Stimulated activated CD8-positive, alpha-beta memory T cell treated with anti-CD3 and anti-CD28 coated beads, Interleukin-12 subunit alpha, Interleukin-12 subunit beta, amount 100 ng/mL, for 4 hours (primary cell): ENCODE data around the gene TP53I3.
A peak's percentile ranks its signal among the peaks of the same experiment; 100 is the strongest.
"Not testable (repeated sequence)": the region's sequence is repeated elsewhere in the genome, so short reads cannot be mapped to it uniquely, and the experiment has no call there.

Experiments
- DNase-seq: peaks from one replicate; pipeline ENCODE4 v3.0.0-alpha.2; 2020; ENCODE audit warnings: low read depth

Gene TP53I3, protein sequence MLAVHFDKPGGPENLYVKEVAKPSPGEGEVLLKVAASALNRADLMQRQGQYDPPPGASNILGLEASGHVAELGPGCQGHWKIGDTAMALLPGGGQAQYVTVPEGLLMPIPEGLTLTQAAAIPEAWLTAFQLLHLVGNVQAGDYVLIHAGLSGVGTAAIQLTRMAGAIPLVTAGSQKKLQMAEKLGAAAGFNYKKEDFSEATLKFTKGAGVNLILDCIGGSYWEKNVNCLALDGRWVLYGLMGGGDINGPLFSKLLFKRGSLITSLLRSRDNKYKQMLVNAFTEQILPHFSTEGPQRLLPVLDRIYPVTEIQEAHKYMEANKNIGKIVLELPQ

DNA sequence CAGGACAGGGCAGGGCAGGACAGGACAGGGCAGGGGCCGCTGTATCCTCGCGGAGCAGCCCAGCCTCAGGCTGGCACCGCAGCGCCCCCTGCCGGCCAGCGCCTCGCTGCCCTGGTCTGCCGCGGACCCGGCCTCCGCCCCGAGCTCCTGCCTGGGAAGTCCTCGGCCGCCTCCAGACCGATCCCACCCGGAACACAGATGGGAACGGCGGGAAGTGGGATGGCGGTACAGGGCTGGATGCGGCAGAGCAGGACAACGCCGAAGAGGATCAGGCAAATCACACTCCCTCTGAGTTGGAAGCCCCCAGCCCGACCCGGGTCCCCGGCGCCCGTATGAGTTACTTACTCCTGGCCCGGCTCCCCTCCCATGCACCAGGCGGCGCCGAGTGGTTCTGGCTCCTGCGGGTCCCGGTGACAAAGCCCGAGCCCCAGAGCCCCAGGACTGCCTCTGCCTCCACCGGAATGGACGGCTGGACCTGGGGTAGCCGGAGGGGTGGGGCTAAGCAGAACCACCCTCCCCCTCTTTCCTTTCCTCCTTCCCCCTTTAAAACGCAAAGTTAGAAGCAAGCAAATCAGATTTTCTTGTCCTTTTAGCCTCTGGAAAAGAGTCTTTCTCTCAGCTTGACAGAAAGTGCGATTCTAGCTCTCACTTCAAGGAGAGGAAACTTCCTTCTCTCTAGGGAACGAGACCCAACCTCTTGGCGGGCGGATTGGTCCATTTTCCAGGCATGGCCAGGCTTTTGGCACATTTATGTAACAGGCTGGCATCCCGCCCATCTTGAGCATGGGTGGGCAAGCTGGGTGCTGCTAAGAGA lies at the start of gene TP53I3:
TSS of gene TP53I3 (minus strand) at position 449 of the 814 bp plus-strand sequence. CDS start 508 bp downstream, outside the sequence.
- DNase-seq, result peak; percentile 71

DNA sequence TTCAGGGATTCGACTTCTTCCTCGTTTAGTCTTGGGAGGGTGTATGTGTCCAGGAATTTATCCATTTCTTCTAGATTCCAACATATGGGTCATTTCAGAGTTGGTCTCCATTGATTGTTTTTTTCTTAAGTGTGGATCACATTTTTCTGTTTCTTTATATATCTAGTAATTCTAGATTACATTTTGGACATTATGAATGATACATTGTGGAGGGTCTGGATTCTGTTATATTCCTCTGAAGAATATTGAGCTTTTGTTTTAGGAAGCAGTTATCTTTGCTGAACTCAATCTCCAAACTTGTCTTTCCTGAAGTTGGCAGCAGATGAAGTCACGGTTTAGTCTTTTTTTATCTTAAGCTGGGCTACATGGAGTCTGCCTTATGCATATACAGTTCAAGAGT lies 47.9 kb upstream of the TP53I3 start:
- no peak for DNase-seq

DNA sequence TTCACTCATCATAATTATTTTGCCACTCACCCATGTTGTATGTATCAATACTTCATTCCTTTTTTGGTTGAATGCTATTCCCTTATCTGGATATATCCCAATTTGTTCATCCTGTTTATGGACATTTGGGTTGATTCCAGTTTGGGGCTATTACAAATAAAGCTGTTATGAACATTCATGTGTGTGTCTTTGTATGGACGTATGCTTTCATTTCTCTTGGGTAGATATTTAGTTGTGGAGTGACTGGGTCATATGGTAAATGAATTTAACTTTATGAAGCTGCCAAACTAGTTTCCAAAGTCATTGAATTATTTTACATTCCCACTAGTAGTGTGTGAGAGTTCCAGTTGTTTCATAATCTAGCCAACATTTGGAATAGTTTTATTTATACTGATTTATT lies 41.3 kb upstream of the TP53I3 start:
- no peak for DNase-seq

DNA sequence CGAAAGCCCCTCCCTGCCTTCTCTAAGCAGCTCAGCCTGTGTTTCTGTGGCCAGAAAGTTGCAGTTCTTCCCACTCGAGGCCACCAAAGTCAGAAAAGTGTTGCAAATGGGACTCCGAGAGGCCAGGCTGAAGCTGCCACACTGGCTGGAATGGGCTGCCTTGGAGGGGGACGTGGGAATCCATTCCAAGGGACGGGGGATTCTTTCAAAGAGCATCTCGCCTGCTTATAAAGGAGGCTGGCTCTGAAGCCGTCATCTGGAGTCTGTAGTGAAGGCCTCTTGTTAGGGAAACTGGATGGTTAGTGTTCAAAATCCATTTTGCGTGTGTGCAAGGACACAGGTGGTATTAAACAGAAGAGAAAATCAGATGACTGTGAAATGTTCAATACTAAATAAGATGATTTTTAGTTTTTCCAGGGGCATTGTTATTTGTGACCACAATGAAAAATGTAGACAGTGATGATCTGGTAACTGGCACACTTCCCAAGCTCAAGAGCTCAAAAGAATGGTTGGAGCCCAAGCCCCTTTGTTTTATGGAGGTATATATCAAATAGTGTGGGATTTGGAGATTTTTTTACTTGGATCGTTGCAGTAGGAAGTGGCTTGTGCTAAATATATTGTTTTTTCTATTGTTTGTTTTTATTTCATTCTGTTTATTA lies 39.4 kb upstream of the TP53I3 start:
- no peak for DNase-seq

DNA sequence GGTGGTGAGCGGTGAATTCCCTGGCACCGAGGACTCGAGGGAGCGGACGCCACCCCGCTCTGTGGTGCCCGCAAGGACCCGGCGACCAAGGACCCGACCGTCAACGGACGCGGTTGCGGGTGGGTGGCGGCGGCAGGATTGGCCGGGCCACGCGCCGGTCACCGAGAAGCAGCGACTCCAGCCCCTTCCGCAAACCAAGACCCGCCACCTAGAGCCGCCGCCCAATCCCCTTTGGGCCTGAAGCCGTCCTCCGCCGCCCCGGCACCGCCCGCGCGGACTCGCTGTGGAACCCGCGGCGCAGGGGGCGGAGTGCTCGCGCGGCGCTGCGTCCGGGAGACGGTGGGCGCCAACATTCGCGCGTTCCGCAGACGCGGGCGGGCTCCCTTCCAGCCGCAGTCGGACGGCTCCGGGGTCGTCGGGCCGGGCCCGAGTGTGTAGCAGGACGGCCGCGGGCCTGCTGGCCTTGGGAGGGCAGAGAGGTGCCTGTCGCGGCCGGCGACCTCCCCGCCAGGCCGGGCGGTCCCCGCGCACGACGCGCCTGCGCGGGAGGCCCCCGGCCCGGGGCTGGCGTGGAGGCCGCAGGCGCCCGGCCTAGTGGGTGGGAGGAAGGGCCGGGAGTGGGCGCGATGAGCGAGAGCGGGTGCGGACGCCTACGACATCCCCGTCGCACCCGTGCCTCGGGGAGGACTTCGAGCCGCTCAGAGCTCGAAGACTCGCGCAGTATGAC lies 38.7 kb upstream of the TP53I3 start, which contains the start of the genes FAM228B and PFN4:
TSS of gene FAM228B (plus strand) at position 275 of the 727 bp plus-strand sequence. CDS start 893 bp downstream, outside the sequence.
TSS of gene PFN4 (minus strand) at position 140 of the 727 bp plus-strand sequence. CDS start 799 bp downstream, outside the sequence.
- peak; percentile 48 for DNase-seq

DNA sequence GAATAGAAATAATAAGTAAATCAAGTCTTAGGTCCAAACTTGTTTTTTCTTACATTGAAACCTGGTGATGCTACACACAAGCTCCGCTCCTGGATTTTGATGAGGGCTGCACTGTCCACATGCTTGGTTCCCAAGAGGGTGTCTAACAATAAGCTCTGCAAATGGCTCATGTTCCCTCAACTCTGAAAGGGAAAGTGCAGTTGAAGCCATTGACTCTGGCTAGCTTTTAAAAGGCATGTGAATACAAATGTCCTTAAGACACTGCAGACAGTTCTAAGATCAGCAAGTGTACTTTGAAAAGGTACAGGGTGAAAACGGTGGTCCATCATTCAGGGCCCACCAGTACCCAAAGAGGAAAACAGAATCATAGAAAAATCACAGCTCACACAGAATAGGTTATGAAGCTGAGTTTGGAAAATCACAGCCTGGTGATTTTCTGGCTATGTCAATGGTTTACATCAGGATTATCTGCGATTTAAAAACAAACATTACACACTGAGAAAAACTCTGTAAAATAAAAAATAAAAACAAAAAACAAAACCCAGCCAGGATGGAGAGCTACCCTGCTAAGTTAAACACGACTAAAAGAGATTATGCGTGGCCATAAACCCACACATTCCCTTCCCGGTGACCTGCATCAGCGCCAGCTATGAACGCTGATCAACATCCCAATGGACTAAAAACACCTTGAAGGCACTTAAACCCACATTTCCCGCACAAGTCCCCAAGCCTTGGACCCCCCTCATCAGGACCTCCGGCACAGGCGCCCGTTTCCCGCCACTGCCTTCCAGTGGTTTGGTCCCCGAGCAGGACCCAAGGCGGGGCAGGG lies 37.9 kb upstream of the TP53I3 start:
- no peak for DNase-seq

DNA sequence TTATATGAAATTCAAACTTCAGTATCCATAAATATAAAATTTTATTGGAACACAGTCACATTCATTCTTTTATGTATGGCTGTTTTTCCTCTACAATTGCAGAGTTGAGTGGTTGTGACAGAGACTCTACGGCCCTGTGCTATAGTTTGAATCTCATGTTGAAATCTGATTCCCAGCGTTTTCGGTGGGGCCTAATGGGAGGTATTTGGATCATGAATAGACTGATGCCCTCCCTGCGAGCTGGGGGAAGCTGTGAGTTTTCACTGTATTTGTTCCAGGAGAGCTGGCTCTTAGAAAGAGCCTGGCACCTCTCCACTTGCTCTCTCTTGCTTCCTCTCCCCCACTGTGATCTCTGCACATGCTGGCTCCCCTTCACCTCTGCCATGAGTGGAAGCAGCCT lies 36.8 kb upstream of the TP53I3 start:
- DNase-seq, result no peak

DNA sequence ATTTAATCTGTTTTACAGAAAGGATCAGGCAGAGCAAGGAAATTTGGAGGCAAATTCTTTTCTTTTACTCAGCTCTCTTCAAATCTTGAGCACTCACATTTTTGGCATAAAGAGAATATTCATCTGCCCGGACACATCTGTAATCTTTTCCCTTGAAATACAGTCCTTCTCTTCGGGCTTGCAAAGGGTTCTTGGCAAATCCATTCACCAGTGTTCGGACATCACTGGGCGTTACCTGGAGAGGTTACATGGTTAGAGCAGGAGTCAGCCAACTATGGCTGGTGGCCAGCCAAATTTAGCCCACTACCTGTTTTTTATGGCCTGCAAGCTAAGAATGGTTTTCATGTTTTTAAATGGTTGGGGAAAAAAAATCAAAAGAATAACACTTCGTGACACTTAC lies 36.4 kb upstream of the TP53I3 start:
- no peak for DNase-seq

DNA sequence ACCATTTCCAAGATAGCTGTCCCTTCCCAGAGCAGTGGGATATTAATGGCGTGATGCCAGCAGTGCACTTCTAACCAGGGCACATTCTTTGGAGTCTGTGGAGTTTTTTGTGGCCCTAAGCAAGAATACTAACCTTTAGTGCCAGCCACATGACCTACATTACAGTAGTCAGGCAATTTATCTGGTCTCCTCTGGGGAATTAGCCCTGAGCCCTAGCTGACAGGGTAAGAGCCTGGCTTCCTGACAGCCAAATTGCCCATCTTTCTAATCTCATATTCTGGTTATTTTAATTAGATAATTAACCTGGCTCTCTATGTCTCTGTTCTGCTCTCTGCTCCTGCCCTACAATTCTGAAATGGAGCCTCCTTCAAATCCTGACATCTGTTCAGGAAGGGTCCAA lies 33.3 kb upstream of the TP53I3 start:
- DNase-seq, result no peak

DNA sequence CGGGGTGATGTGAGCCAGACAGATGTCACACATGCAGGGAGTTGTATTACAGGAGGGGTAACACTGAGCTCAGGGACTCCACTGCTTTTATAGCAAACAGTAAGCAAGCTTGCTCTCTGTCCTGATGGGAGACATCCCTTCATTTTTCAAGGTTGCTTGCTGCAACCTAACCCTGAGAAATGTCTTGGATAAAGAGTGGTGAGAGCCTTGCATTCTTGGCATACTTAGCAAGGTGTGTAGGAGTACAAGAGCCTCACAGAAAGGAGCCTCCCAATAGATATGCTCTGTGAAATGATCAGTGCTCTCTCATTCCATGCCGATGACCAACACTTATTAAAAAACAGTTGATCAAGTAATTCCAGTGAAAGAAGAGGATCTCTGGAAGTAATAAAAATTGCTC lies 30.4 kb upstream of the TP53I3 start:
- no peak for DNase-seq

DNA sequence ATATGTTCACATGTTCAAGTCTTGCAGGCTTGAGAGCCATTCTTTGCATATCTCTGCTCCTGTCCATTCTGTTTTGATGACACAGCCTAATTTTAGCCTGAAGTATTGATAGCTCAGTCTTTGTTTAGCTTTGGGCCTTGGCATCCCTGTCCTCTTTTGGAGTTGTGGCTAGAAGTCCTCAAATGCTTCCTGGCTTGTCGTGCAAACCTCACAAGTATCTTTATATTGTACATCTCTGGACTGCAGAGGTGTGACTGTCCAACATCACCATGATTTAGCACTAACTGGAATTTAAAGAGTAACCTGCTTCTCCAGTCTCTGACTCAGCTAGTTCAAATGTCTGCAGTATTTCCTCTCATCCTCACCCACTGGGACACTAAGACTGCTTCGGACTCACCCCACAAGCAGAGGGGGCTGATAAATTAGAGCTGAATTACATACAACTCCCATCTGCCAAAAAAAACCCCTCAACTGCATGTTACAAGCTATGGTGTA lies 26.8 kb upstream of the TP53I3 start:
- DNase-seq, result no peak

DNA sequence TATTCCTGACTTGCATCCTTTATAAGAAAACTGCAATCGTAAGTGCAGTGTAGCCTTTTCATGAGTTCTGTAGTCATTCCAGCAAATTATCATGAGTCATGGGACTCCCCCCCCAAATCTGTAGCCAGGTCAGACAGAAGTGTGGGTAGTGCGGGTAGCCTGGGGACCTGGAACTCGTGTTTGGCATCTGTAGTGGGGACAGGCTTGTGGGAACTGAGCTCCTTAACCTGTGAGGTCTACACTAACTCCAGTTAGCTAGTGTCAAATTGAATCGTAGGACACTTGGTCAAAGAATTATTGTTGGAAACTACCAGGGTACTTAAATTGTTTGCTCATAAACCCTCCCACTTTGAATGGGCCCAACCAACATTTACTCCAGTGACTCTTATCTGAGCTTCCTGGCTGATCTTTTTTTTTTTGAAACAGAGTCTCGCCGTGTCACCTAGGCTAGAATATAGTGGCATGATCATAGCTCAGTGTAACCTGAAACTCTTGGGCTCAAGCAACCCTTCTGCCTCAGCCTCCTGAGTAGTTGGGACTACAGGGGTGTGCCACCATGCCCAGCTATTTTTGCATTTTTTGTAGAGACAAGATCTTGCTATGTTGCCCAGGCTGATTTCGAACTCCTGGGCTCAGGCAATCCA lies 26.1 kb upstream of the TP53I3 start:
- DNase-seq, result no peak

DNA sequence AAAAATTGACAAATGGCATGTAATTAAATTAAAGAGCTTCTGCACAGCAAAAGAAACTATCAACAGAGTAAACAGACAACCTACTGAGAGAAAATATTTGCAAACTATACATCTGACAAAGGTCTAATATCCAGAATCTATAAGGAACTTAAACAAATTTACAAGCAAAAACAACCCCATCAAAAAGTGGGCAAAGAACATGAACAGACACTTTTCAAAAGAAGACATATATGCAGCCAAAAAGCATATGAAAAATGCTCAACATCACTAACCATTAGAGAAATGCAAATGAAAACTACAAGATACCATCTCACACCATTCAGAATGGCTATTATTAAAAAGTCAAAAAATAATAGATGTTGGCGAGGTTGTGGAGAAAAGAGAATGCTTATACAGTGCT lies 24.8 kb upstream of the TP53I3 start:
- DNase-seq, result not testable (repeated sequence)

DNA sequence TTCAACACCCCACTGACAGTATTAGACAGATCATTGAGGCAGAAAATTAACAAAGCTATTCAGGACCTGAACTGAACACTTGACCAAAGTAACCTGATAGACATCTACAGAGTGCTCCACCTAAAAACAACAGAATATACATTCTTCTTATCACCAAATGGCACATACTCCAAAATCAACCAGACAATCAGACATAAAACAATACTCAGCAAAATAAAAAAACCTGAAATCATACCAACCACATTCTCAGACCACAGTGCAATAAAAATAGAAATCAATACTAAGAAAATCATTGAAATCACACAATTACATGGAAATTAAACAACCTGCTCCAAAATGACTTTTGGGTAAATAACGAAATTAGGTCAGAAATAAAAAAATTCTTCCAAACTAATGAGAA lies 22.7 kb upstream of the TP53I3 start:
- DNase-seq, result no peak

DNA sequence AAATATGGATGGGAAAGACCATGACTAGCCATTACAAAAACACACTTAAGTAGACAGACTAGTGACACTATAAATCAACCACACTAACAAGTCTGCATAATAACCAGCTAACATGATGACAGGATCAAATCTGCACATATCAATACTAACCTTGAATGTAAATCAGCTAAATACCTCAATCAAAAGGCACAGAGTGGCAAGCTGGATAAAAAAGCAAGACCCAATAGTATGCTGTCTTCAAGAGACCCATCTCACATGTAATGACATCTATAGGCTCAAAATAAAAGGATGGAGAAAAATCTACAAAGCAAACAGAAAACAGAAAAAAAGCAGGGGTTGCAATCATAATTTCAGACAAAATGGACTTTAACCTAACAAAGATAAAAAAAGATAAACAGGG lies 22.2 kb upstream of the TP53I3 start:
- DNase-seq, result no peak

DNA sequence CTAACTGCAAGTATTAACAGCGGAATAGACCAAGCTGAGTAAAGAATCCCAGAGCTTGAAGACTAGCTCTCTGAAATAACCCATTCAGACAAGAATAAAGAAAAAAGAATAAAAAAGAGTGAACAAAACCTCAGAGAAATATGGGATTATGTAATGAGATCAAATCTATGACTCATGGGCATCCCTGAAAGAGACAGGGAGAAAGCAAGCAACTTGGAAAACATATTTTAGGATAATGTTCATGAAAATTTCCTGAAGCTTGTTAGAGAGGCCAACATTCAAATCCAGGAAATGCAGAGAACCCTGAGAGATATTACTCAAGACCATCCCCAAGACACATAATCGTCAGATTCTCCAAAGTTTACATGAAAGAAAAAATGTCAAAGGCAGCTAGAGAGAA lies 21.2 kb upstream of the TP53I3 start:
- DNase-seq, result no peak

DNA sequence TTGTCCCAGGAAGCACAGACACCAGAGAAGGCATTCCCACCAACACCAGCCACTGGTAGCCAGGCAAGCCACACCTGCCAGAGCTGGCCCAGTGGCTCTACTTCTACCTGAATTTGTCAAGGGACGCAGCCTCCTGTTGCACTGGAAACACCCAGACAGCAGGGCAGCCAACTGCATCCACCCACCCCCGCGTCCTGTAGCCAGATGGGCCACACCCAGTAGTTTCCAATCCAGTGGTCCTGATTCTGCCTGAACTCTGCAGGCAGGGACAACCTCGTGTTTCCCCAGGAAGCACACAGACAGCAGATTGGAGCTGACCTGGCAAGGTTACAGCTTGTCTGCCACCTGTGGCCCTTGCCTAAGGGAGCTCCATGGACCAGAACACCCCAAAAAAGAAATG lies 20.3 kb upstream of the TP53I3 start:
- no peak for DNase-seq

DNA sequence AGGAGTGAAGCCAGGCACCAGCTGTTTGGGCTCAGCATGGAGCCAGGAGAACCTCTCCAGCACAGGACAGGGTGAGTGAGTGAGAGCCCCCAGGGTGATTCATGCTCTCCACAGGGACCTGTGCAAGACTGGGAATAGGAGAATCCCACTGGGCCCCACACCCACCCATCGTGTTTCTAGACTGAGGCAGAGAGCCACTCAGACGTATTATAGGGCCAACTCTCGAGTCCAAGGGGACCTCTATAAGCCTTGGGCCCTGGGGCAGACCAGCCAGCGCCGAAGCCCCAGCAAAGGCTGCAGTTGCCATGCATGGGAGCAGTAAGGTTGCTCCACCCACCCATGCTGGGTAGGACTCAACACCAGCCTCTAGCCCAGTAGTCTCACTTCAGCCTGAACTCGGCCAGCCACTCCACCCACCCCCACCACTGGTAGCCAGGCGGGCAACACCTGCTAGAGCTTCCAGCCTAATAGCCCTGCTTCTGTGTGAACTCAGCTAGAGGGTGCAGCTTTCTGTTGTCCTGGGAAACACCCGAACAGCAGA lies 19.5 kb upstream of the TP53I3 start:
- DNase-seq, result no peak

DNA sequence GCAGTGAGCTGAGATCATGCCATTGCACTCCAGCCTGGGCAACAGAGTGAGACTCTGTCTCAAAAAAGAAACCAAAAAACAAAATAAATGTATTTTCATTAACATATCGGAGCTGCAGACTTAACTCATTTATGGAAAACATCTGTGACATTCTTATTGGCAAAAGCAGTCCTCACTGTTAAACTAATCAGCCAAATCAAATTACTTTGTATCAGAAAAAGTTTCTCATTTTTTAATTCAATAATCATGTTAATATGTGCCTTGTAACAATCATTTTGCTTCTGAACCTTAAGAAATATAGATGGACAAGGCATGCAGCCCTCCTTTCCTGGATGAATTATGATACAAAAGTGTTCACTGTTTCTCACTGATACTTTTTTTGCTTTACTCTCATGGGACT lies 18.0 kb upstream of the TP53I3 start:
- no peak for DNase-seq

DNA sequence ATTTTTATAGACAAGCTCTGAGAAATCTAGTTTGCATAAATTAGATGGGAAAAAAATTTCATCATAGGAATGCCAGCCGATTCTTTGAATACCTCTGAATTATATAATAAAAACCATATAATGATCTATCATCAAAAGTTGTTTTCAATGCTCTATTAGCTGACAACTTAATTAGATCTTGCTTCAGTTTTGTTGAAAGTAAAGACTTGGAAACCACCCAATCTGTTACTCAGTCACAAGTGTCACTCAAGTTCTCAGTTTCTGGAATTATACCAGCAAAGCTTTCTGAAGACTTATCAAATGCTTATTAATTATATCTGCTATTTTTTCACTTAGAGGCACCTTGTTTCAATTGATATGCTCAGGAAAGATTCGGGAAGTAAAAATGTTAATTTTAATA lies 17.4 kb upstream of the TP53I3 start:
- no peak for DNase-seq
